Vagina (tissue), 2 donors: ENCODE data around the gene MEIKIN. TPM values are rescaled to one million over a fixed set of nuclear protein-coding genes. Genes with fewer than 3 reads are reported as not detected.

Source experiments
- DNase-seq, 2 donors: peaks; one replicate each; pipeline ENCODE4 v3.0.0-alpha.2; 2017; ENCODE audit errors: extremely low spot score in 2 of 2
- H3K27ac ChIP-seq: fragments of 200-600 bp; sonication (generic); one replicate; pipeline ENCODE4 v1.5.1; 2019
- H3K27me3 ChIP-seq: fragments of 200-600 bp; sonication (generic); one replicate; pipeline ENCODE4 v1.5.1; 2019
- H3K36me3 ChIP-seq, 2 donors: fragments of 200-600 bp; sonication (generic); one replicate each; pipeline ENCODE4 v1.5.1; 2017 to 2019
- H3K4me1 ChIP-seq: fragments of 200-600 bp; sonication (generic); one replicate; pipeline ENCODE4 v1.5.1; 2019
- H3K4me3 ChIP-seq, 2 donors: fragments of 200-600 bp; sonication (generic); 1 replicate in 1 of 2; 2 replicates in 1 of 2; pipeline ENCODE4 v1.5.1; 2016 to 2019
- H3K9me3 ChIP-seq: fragments of 200-600 bp; sonication (generic); one replicate; pipeline ENCODE4 v1.5.1; 2019
- CTCF ChIP-seq, 3 experiments: fragments of 450-650 bp in 2 of 3; fragments of 200-600 bp in 1 of 3; sonication (generic) in 1 of 3; IDR thresholded peaks; one replicate each; pipeline ENCODE4 v1.5.1; 2017 to 2019; ENCODE audit warnings: antibody characterized with exemption in 3 of 3, mild to moderate bottlenecking in 2 of 3, moderate library complexity in 2 of 3
- POLR2A ChIP-seq, 2 donors: fragments of 450-650 bp; IDR thresholded peaks; one replicate each; pipeline ENCODE4 v1.6.1; 2017; ENCODE audit warnings: antibody characterized with exemption in 2 of 2, mild to moderate bottlenecking in 2 of 2, moderate library complexity in 2 of 2
- POLR2AphosphoS5 ChIP-seq, 2 donors: sonication (generic); formaldehyde crosslinking; IDR thresholded peaks; one replicate each; pipeline ENCODE4 v1.9.0; 2017; ENCODE audit warnings: antibody characterized with exemption in 2 of 2, mild to moderate bottlenecking in 2 of 2, low read depth in 1 of 2; ENCODE audit not compliant: insufficient read depth in 1 of 2
- intact Hi-C: fragments of 100-400 bp; cut with DNase I; formaldehyde crosslinking; loops from one replicate; pipeline ENCODE4 v1.15.1; 2023
- total RNA-seq: library from RNA; depleted of rRNA; stranded (reverse); fragments of >200 nt; gene quantifications from one replicate; pipeline ENCODE4 v1.2.3, GENCODE V29; 2016

The MEIKIN gene
- total RNA-seq, 1 donor from 2014 or later, result not detected

- H3K27me3 ChIP-seq, result no peaks in the 10 kb centered on the region
- TF ChIP-seq CTCF (IDR thresholded peaks at IDR 0.05) (no peak), POLR2AphosphoS5 (IDR thresholded peaks at IDR 0.05; ENCODE audit: insufficient read depth in 1 of 2, low read depth in 1 of 2) (no peak), POLR2A (IDR thresholded peaks at IDR 0.05) (no peak)
- intact Hi-C loops, result no loop called here
These were observed 124.2 kb downstream of the MEIKIN start for GRCh38 chr5:131821221-131821620.

GRCh38 chr5:131818001-131818724 is 127.3 kb downstream of the MEIKIN start:
- H3K27me3 ChIP-seq, result no peaks in the 10 kb centered on the region
- no peak for TF ChIP-seq POLR2A (IDR thresholded peaks at IDR 0.05)
- TF ChIP-seq POLR2AphosphoS5 (IDR thresholded peaks at IDR 0.05; ENCODE audit: insufficient read depth in 1 of 2, low read depth in 1 of 2), result no peak
- H3K36me3 ChIP-seq, result no peaks in the 10 kb centered on the region
- intact Hi-C loops, result no loop called here
- H3K4me3 ChIP-seq, result no peak overlapping the region
- no peaks in the 10 kb centered on the region for H3K9me3 ChIP-seq
- H3K4me1 ChIP-seq, result no peaks in the 10 kb centered on the region
- DNase-seq, result no peak
- no peak overlapping the region for H3K27ac ChIP-seq

More at GRCh38 chr5:131821221-131821620, 124.2 kb downstream of the MEIKIN start:
- Histone ChIP-seq H3K4me3 (no peak overlapping the region), H3K4me1 (no peaks in the 10 kb centered on the region), H3K9me3 (no peaks in the 10 kb centered on the region), H3K27ac (no peak overlapping the region), H3K36me3 (no peaks in the 10 kb centered on the region)
- no peak for DNase-seq

GRCh38 chr5:131814990-131815389 is 130.5 kb downstream of the MEIKIN start:
- Histone ChIP-seq H3K36me3 (no peaks in the 10 kb centered on the region), H3K27me3 (no peaks in the 10 kb centered on the region), H3K4me1 (no peaks in the 10 kb centered on the region), H3K9me3 (no peaks in the 10 kb centered on the region), H3K4me3 (no peak overlapping the region), H3K27ac (no peak overlapping the region)
- intact Hi-C loops, result no loop called here
- no peak for DNase-seq
- no peak for TF ChIP-seq POLR2AphosphoS5 (IDR thresholded peaks at IDR 0.05; ENCODE audit: insufficient read depth in 1 of 2, low read depth in 1 of 2)
- no peak for TF ChIP-seq POLR2A (IDR thresholded peaks at IDR 0.05)

GRCh38 chr5:131812371-131813160 is 132.9 kb downstream of the MEIKIN start:
- no peak overlapping the region for H3K27ac ChIP-seq
- H3K9me3 ChIP-seq, result no peaks in the 10 kb centered on the region
- TF ChIP-seq CTCF (IDR thresholded peaks at IDR 0.05) (no peak), POLR2AphosphoS5 (IDR thresholded peaks at IDR 0.05; ENCODE audit: insufficient read depth in 1 of 2, low read depth in 1 of 2) (no peak), POLR2A (IDR thresholded peaks at IDR 0.05) (no peak)
- intact Hi-C loops, result no loop called here
- no peak overlapping the region for H3K4me3 ChIP-seq
- no peaks in the 10 kb centered on the region for H3K4me1 ChIP-seq
- no peaks in the 10 kb centered on the region for H3K27me3 ChIP-seq
- H3K36me3 ChIP-seq, result no peaks in the 10 kb centered on the region
- DNase-seq, result no peak

GRCh38 chr5:131810510-131811249 is 134.8 kb downstream of the MEIKIN start:
- no peak overlapping the region for H3K27ac ChIP-seq

More at GRCh38 chr5:131810510-131811249, 134.8 kb downstream of the MEIKIN start:
- DNase-seq, result no peak
- no peaks in the 10 kb centered on the region for H3K27me3 ChIP-seq
- no peak overlapping the region for H3K4me3 ChIP-seq
- H3K9me3 ChIP-seq, result no peaks in the 10 kb centered on the region
- TF ChIP-seq CTCF (IDR thresholded peaks at IDR 0.05), result no peak
- TF ChIP-seq POLR2AphosphoS5 (IDR thresholded peaks at IDR 0.05; ENCODE audit: insufficient read depth in 1 of 2, low read depth in 1 of 2), result no peak
- no peak for TF ChIP-seq POLR2A (IDR thresholded peaks at IDR 0.05)
- H3K4me1 ChIP-seq, result no peaks in the 10 kb centered on the region
- intact Hi-C loops, result no loop called here
- H3K36me3 ChIP-seq, result no peaks in the 10 kb centered on the region
